Peyer's patch (tissue), 4 donors: ENCODE data around the gene ABHD1.

Experiments
- POLR2A ChIP-seq, 2 donors: fragments of 450-650 bp; IDR thresholded peaks; one replicate each; pipeline ENCODE4 v1.5.1; 2017; ENCODE audit warnings: antibody characterized with exemption in 2 of 2, mild to moderate bottlenecking in 2 of 2, moderate library complexity in 2 of 2
- TF ChIP-seq, protein P1 (sequence below), 6 experiments: fragments of 450-650 bp in 4 of 6; fragments of 200-600 bp in 2 of 6; sonication (generic) in 1 of 6; IDR thresholded peaks; one replicate each; pipeline ENCODE4 v1.5.1; 2017 to 2019; ENCODE audit warnings: antibody characterized with exemption in 6 of 6, mild to moderate bottlenecking in 3 of 6, moderate library complexity in 1 of 6

DNA sequence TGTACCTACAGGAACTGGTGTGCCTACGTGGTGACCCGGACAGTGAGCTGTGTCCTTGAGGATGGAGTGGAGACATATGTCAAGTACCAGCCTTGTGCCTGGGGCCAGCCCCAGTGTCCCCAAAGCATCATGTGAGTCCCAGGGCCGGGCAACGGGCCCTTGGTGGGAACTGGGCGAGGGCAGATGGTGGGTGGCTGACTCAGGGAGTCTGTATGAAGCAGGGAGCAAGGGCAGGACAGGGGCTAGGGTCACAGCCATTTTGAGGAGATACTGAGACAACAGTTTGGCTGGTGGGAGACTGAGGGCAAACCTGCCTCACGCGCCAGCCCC, 43.5 kb upstream of the ABHD1 start:
- TF ChIP-seq, protein P1, sequence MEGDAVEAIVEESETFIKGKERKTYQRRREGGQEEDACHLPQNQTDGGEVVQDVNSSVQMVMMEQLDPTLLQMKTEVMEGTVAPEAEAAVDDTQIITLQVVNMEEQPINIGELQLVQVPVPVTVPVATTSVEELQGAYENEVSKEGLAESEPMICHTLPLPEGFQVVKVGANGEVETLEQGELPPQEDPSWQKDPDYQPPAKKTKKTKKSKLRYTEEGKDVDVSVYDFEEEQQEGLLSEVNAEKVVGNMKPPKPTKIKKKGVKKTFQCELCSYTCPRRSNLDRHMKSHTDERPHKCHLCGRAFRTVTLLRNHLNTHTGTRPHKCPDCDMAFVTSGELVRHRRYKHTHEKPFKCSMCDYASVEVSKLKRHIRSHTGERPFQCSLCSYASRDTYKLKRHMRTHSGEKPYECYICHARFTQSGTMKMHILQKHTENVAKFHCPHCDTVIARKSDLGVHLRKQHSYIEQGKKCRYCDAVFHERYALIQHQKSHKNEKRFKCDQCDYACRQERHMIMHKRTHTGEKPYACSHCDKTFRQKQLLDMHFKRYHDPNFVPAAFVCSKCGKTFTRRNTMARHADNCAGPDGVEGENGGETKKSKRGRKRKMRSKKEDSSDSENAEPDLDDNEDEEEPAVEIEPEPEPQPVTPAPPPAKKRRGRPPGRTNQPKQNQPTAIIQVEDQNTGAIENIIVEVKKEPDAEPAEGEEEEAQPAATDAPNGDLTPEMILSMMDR (IDR thresholded peaks at IDR 0.05) = no peak
- no peak for TF ChIP-seq POLR2A (IDR thresholded peaks at IDR 0.05)
